HG02943 (cell line): ENCODE measurements around the gene UCKL1.
"Not testable (repeated sequence)": the region's sequence is repeated elsewhere in the genome, so short reads cannot be mapped to it uniquely, and the experiment has no call there.

Experiments used
- ATAC-seq: cut with Tn5 transposase; IDR thresholded peaks from one replicate; pipeline ENCODE4 v1.9.1; 2021; ENCODE audit warnings: mild to moderate bottlenecking, low read depth, moderate library complexity; ENCODE audit not compliant: unreplicated experiment

Gene UCKL1

DNA sequence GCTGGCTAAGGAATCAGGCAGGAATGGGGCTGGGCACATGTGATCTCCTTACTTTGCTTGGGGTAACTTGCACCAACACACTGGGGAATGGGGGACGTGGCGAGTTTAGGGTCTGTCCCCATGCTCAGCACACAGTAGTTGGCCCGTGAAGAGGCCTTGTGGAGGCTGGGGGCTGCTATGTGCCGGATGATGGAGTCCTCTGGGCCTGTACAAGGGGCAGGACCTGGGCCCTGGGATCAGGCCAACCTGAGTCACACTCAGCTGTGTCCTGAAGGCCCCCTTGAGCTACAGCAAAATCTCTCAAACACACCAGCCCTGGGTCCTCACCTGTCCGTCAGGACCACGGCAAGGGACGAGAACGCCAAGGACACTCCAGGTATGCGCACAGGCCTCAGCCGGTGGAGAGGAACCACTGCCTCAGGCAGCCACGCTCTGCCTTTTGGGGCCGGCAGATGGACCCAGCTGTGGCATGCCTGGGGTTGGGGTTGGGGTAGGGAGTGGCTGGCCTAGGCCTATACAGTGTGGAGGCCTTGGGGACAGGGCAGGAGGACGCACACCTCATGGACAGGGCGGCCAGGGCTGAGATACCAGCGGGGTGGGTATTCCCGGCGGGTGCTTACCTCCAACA is 11.1 kb downstream of the UCKL1 start:
- ATAC-seq, result no peak

DNA sequence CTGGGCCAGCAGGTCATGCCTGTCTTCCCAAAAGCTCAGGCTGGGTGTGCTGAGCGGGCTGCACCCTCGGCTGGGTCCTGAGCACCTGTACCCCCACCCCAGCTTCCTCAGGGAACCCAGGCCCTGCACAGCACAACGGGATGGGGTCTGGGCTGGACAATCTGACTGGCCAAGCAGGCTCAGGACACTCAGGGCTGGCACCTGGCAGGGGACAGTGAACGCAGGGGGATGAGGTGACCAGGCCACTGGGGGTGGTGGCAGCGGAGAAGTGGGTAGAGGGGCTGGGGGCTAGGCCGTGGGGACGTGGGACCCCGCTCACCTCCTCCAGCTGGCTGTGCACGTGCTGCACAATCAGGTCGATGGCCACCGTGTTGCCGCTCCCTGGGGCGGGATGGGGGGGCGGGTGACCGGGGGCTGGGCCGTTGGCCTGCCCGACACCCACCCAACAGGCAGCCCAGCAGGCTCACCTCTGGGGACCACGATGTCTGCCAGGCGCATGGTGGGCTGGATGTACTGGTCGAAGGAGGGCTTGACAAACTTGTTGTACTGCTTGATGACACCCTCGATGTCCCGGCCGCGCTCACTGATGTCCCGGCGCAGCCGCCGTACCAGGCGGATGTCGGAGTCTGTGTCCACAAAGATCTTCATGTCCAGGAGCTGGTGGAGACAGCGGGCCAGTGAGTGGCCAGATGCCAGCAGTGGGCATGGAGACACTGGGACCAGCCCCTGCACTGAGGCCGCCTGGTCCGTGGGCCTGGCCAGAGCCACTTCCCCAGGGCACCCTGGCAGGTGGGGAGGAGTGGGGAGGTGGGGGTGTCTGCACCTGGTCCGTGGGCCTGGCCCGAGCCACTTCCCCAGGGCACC is 11.9 kb downstream of the UCKL1 start:
- ATAC-seq, result no peak

GRCh38 chr20:63943808-63944077 is 12.5 kb downstream of the UCKL1 start:
- no peak for ATAC-seq

DNA sequence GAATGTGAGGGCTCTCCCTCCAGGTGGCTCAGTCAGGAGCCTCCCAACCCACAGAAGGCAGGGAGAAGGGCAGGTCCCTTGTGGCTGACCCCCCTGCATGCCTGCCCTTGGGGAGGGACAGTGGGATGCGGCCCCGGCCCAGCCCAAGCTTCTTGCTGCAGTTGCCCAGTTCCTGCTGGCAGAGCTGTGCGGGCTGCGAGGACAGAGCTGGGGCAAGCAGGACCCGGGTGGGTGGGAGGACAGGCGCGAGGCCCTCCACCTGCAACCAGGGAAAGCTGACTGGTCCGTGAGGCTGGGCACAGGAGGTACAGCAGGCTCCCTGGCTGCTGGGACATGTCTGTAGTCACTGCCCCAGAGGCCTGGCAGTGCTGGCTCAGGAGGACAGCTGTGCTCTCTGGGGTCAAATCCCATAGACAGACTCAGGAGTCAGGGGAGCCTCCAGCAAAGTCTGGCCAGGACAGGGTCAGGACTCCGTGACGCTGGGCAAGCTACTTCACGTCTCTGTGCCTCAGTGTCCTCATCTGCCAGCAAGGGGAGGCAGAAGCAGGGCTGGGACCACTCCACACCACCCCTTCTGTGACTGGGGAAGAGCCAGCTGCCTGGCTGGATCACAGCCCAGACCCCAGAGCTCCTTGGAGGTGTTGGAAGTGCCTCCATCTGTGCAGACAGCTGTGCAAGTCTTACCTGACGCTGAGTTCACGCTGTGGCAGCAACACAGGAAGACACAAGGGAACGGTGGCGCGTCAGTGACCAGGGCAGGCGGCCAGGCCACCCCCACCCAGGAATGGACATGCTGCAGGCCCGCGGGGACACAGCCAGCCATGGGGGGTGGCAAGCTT is 13.0 kb downstream of the UCKL1 start:
- ATAC-seq, result no peak

- ATAC-seq, result no peak
Measured at GRCh38 chr20:63942250-63942951, 13.8 kb downstream of the UCKL1 start.

- ATAC-seq, result no peak
Measured at GRCh38 chr20:63941282-63942081, 14.7 kb downstream of the UCKL1 start.

DNA sequence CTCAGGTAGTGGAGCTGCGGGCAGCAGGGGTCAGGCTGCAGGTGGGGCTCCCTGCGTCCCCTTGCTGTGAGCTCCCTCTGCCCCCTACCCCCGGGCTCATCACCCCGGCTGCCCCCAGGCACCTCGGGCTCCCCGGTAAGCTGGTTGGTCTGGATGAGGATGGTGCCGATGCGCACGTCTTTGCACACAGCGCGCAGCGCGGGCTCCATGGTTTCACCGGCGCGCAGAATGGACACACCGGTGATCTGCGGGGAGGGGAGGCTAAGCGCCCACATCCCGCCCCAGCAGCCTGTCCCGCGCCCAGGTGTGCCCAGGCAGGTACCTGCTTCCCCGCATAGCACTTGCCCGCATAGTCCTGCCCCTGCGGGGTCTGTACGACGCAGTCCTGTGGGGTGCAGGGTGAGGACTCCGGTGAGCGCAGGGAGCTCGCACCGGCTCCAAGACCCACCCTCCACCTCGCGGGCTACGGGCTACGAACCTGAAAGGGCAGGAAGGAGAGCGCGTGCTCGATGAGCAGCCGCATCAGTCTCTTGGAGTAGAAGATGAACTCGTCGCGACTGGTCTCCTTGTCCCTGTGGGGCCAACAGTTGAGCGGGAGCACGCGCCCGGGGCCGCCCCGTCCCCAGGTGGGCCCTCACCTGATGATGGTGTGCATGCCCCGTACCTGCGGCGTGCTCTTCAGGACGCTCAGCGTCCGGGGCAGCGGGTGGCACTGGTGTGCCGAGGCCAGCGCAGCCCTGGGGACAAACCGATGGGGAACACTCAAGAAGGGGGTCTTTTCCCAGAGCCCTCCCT is 15.5 kb downstream of the UCKL1 start:
- no peak for ATAC-seq

DNA sequence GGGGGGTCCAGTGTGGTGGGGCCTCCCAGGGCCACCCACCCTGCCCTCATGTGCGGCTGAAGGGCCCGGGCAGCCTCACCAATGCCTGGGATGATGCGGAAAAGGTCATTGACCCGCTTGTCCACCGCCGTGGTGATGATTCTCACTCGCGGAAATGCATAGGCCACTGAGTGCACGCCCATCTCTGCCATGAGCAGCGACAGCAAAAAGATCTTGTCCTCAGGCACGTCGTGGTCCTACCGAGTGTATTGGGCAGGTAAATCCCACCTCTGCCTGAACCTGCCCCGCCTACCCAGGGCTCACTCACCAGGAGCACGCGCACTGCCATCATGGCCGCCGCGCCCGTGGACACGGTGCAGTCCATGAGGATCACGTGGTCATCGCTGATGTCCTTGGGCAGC is 16.1 kb downstream of the UCKL1 start:
- no peak for ATAC-seq

DNA sequence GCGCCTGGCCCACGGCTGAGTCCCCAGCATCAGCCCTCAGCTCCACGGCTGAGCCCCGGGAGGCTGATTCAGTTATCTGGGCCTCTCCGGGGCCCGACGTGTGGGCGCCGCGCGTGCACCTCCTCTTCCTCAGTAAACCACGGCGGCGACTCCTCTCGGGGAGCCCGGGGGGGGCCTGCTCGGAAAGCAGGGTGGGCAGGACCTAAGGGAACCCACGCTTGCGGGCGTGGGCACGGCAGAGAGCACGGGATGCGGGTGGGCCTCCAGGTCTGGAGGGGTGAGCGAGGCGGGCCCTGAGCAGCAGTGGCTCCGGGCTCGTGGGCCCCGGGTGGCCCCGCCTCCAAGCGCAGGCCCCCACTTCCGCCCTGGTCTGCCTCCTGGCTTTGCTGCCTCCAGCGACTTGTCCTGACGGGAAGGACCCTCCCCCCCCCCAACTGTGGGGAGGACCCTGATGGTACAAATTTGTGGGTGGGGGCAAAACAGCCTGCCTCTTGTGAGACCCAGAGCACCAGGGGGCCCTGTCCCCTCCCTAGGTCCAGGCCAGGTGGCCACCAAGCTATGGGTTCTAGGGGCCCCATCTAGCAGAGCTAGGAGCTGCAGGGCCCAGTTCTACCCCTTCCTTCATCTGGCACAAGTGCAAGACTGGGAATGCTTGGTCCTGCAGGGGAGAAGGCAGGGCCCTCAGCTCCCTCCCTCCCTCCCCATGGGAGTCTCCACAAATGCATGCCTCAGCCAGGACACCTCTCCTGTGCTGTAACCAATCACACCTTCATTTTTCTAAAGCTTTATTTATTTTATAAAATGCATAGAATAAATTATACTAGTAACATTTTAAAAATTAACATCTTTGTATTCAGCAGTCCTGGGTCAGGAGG is 16.9 kb downstream of the UCKL1 start:
- no peak for ATAC-seq

DNA sequence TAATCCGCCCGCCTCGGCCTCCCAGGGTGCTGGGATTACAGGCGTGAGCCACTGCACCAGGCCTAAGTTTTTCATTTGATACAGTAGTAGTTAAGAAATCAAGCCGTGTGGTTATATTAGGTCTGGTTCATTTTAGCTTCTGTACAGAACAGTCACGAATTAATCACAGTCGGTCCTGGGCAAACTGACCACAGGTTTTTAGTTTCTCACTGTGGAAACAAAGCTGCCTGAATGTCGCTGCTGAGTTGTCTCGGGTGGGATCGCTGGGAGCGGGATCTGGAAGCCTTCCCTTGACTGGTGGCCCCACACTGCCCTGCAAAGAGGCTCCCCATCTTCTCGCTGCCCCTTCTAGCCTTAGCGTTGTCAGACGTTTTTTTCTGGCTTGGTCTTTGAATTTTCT is 18.6 kb downstream of the UCKL1 start:
- ATAC-seq, result no peak

DNA sequence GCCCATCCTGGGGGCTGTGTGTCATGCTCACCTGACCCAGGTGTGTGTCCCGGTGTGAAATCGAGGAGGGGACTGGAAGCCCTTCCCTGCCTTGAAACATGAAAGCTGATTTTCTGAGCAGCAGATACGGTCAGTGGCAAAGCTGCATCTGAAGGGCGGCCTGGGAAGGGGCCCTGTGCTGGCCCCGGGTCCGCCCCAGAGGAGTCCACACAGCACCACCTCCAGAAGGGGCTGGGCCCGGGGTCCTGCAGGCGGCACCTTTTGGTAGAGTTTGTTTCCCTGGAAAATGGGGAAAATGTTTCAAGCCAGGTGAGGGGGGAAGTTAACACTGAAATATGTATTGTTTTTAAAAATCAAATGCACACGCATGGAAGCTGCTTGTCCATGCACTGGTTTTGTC is 20.8 kb downstream of the UCKL1 start:
- no peak for ATAC-seq

- ATAC-seq, result no peak
Measured at GRCh38 chr20:63934271-63935068, 21.7 kb downstream of the UCKL1 start.

- no peak for ATAC-seq
Measured at GRCh38 chr20:63933646-63934045, 22.6 kb downstream of the UCKL1 start.

GRCh38 chr20:63932606-63933160 is 23.5 kb downstream of the UCKL1 start:
- ATAC-seq, result no peak

DNA sequence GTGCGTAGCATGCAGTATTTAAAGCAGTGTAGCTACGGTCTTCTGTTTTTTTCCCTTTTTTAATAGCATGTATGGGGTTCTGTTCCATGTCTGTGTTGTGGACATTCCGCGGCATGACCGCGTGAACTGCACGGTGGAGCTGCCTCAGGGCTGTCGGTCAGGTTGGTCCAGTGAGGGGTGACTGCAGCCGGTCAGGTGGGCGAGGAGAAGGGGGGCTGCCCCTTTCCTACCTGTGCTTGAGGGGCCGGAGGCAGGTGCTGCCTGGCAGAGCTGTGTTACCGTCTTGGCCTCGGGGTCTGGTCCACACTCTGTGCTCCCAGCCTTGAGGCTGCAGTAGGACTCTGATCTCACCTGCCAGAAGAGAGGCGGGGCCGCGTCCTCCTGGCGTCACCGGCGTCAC is 24.5 kb downstream of the UCKL1 start:
- no peak for ATAC-seq

GRCh38 chr20:63930971-63931553 is 25.2 kb downstream of the UCKL1 start:
- ATAC-seq, result no peak

DNA sequence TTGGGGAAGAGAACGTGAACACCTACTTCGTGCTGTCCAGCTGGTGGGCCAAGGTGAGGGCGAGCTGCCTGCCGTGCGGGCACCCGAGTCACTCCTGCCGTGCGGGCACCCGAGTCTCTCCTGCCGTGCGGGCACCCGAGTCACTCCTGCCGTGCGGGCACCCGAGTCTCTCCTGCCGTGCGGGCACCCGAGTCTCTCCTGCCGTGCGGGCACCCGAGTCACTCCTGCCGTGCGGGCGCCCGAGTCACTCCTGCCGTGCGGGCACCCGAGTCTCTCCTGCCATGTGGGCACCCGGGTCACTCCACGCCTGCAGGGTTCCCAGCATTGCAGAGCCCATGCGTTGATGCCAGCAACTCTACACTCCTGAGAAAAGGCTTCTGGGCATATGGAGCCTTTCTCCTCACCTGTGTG is 26.7 kb downstream of the UCKL1 start:
- ATAC-seq, result not testable (repeated sequence)
